Measurements from ENCODE around the gene UTS2R.
"Not testable (repeated sequence)": the region's sequence is repeated elsewhere in the genome, so short reads cannot be mapped to it uniquely, and the experiment has no call there.

UTS2R gene

GRCh38 chr17:82334622-82335394 is 36.8 kb upstream of the UTS2R start:
- DNase-seq: no peak

GRCh38 chr17:82338858-82339633 is 32.5 kb upstream of the UTS2R start:
- no peak for DNase-seq

DNA sequence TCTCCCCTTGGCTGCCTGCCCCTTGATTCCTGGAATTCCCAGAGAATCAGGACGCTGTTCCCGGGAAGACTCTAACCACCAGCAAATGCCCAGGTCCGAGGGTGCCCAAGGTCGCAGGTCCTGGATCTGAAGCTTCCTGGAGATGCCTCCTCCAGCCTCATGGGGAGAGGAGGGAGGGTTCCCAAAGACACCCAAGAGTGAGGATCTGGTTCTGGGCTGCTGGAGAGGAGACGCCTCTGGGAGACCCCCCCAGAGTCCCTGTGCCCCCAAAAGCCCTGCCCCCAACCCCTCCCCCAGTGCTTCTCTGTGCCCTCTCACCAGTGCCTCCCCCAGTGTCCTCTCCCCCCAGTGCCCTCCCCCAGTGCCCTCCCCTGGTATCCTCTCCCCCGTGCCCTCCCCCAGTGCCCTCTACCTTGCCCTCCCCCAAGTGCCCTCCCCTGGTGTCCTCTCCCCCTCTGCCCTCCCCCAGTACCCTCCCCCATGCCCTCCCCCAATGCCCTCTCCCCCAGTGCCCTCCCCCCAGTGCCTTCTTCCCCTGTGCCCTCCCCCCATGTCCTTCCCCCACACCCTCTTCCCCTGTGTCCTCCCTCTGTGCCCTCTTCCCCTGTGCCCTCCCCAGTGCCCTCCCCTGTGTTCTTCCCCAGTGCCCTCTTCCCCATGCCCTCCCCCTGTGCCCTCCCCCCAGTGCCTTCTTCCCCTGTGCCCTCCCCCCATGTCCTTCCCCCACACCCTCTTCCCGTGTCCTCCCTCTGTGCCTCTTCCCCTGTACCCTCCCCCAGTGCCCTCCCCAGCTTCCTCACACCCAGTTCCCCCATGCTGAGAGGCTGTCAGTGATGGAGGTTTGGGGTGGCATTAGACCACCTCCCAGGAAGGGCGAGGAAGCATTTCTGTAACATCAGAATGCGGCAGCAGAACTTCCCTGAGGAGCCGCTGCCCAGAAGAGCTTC is 31.7 kb upstream of the UTS2R start:
- DNase-seq: no peak

DNA sequence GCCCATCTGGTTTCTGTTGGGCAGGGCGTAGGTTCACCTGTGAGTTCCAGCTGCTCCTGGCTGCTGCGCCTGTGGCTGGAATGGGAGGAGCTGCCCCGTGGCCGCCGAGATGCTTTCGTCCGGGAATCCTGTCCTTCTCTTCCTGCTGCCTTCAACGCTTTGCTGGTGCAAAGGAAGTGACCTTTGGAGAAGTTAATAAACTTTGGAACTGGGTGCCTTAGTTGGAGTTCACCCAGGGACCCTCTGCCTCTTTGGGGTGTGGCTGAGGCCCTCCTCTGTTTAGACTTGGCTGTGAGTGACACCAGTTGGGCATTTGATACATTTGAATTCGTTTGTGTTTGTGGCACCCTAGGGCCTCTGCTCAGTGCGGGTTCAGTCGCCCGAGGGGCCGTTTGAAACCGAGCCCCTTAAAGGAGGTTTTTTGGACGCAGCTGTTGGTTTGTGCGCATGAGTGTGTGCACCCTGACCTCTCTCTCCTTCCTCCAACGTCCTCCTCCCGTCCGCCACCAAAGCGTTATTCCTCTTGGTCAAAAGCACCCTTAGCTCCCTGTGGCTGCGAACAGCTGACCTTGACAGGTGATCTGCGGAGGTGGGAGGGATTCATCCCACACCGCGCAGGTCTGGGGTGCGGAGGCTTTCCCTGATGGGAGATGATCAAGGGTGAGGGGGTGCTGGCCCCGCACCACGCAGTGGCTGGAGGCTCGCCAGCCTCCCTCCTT is 29.0 kb upstream of the UTS2R start:
- no peak for DNase-seq

- DNase-seq: no peak
These were observed 28.0 kb upstream of the UTS2R start for GRCh38 chr17:82343560-82343959.

DNA sequence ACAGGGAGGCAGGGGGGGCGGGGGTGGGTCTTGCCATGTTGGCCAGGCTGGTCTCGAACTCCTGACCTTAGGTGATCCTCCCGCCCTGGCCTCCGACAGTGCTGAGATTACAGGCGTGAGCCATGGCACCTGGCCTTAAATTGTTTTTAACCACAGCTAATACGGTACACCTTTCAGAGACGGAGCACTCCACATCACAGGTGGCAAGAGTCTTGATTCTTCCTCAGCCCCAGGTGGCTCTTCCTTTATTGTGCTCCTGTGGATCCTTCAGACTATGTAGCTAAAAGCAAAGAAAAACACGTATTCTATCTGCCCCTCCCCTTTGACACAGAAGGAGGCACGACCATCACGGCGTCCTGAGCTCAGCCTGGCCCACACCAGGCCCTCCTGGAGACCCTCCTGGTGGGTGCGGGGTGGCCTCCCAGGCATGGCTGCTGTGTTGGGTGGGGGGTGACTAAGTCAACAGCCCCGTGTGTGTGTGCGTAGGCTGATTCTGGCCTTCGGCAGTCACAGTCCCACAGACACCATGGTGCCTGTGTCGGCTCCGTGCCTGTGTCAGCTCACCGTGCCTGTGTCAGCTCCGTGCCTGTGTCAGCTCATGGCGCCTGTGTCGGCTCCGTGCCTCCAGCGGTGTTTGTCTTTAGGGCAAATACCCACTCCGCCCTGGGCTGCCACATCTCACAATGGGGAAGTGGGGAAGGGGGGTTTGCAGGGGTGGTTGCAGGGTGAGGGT is 27.2 kb upstream of the UTS2R start:
- no peak for DNase-seq

GRCh38 chr17:82345151-82345976 is 26.2 kb upstream of the UTS2R start:
- no peak for DNase-seq

- no peak for DNase-seq
These were observed 24.9 kb upstream of the UTS2R start for GRCh38 chr17:82346342-82347300.

GRCh38 chr17:82347994-82348393 is 23.6 kb upstream of the UTS2R start:
- DNase-seq: not testable (repeated sequence)

DNA sequence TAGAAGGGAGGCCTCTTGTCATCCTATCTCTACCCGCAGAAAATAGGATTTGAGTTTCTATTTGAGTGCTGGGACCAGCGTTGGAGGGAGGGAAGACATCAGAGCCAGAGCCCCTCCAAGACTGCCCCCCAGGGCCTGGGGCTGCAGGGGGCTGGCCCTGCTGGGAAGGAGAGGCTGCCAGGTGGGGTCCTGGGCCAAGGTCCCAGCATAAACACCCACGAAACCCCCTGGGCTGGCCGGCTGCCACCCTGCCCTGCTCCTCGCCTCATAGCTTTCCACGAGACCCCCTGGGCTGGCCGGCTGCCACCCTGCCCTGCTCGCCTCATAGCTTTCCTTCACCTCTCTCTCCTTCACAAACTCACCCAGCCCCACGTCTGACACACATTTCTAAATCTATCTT is 23.1 kb upstream of the UTS2R start:
- DNase-seq: no peak

DNA sequence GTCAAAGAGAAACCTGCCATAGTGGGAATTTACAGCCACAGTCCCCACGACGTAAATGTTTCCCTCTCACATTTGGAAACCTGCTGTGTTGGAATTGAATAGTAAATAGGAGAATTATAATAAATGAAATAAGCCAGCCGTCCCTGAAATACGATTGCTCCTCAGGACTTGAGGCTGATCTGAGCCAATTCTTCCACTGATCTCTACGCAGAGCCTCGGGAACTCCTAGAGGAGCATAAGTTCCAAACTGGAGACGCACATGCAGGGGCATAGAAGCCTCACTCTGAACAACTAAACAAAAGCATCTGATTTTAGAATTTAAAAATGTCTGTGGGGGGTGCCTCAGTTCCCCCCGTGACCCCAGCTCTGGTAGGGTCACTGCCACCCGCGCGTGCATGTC is 22.7 kb upstream of the UTS2R start:
- DNase-seq: no peak

DNA sequence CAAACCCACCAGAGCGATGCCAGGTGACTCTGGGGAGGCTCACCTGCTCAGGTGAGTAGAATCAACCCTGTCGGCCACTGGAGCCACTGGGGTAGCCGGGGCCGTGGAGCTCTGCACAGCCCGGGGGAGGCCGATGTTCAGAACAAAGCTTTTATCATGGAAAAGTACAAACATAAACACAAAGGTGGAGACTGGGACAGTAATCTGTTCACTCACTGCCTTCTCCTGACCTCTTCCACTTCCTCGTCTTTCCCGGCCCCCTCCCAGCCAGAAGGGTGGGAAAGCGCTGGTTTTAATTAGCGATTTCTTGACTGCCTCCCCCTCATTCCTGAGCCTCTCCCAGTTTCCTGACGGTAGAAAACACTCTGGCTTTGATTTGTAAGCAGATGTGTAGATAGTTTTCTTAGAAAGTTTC is 22.3 kb upstream of the UTS2R start:
- no peak for DNase-seq

DNA sequence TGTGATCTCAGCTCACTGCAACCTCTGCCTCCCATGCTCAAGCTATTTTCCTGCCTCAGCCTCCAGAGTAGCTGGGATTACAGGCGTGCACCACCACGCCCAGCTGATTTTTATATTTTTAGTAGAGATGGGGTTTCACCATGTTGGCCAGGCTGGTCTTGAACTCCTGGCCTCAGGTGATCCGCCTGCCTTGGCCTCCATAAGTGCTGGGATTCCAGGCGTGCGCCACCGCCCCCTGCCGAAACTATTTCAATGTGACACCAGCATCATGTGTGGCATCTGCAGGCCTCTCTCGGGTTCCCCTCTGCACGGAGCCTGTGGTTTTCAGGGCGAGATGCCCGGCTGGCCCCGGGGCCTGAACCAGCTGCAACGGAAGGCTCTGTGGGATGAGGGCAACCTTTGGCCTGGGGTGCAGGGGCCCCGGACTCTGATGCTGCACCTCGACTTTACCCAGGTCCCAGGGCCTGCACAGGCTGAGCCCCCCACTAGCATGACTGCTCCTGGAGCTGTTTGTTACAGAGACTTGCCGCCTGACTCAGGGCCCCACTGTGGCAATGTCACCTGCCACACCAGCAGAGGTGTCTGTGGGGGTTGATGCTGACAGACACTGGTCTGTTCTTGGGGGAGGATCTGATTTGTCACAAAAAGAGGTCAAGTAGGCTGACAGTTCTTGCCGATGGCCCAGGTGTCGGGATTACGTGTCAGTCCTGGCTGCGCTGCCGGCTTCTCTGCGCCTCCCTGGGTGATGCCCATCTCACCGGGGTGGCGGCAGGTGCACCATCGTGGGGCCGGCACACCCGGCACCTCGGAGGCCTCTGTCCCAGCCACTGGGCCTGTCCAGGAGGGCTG is 21.2 kb upstream of the UTS2R start:
- DNase-seq: peak; percentile 32

GRCh38 chr17:82351254-82351712 is 20.3 kb upstream of the UTS2R start:
- no peak for DNase-seq

- DNase-seq: peak; percentile 75
These were observed 19.7 kb upstream of the UTS2R start for GRCh38 chr17:82351713-82352488.

GRCh38 chr17:82353484-82353883 is 18.1 kb upstream of the UTS2R start:
- no peak for DNase-seq

GRCh38 chr17:82354804-82355308 is 16.7 kb upstream of the UTS2R start:
- no peak for DNase-seq
